Right atrium auricular region (tissue), 2 donors: ENCODE data around the gene LMNA. TPM values are rescaled to one million over a fixed set of nuclear protein-coding genes. Genes with fewer than 3 reads are reported as not detected.

ENCODE experiments used
- DNase-seq: peaks from one replicate; pipeline ENCODE4 v3.0.0-alpha.2; 2019; ENCODE audit warnings: low spot score
- H3K27ac ChIP-seq, 2 donors: fragments of 200-600 bp; sonication (generic); 1 replicate in 1 of 2; 2 replicates in 1 of 2; pipeline ENCODE4 v1.5.1; 2016 to 2019
- H3K27me3 ChIP-seq, 2 donors: fragments of 200-600 bp; sonication (generic); one replicate each; pipeline versions ENCODE4 v1.5.1 to v1.6.0; 2017 to 2019
- H3K36me3 ChIP-seq: fragments of 200-600 bp; sonication (generic); one replicate; pipeline ENCODE4 v1.5.1; 2016
- H3K4me1 ChIP-seq, 2 donors: fragments of 200-600 bp; sonication (generic); one replicate each; pipeline versions ENCODE4 v1.5.1 to v1.6.0; 2017 to 2019
- H3K4me3 ChIP-seq, 2 donors: fragments of 200-600 bp; sonication (generic); 1 replicate in 1 of 2; 2 replicates in 1 of 2; pipeline ENCODE4 v1.5.1; 2017 to 2019; ENCODE audit warnings: mild to moderate bottlenecking in 1 of 2, moderate library complexity in 1 of 2
- H3K9me3 ChIP-seq, 2 donors: fragments of 200-600 bp; sonication (generic); one replicate each; pipeline ENCODE4 v1.5.1; 2019
- CTCF ChIP-seq, 2 donors: fragments of 200-600 bp; sonication (generic); IDR thresholded peaks; one replicate each; pipeline ENCODE4 v1.5.1; 2019; ENCODE audit warnings: antibody characterized with exemption in 2 of 2
- total RNA-seq, 2 donors: library from RNA; depleted of rRNA; stranded (reverse); fragments of >200 nt; gene quantifications; one replicate each; pipeline ENCODE4 v1.1.0, GENCODE V29; 2016

Gene LMNA
- total RNA-seq, 2 donors from 2014 or later, result 258 to 273 TPM

GRCh38 chr1:156149374-156150332 lies 35.1 kb downstream of the LMNA start:
- no peaks in the 10 kb centered on the region for H3K9me3 ChIP-seq
- H3K27me3 ChIP-seq, result no peaks in the 10 kb centered on the region
- no peak overlapping the region for H3K4me3 ChIP-seq
- no peaks in the 10 kb centered on the region for H3K36me3 ChIP-seq
- no peak for TF ChIP-seq CTCF (IDR thresholded peaks at IDR 0.05)
- no peak overlapping the region for H3K27ac ChIP-seq
- H3K4me1 ChIP-seq, result peaks cover 0 to 22% of the 10 kb centered on the region in 2 donors
- DNase-seq, result no peak

GRCh38 chr1:156150333-156151011 lies 36.0 kb downstream of the LMNA start:
- Histone ChIP-seq H3K4me3 (no peak overlapping the region), H3K36me3 (no peaks in the 10 kb centered on the region), H3K27me3 (no peaks in the 10 kb centered on the region), H3K4me1 (peaks cover 0 to 19% of the 10 kb centered on the region in 2 donors), H3K27ac (no peak overlapping the region), H3K9me3 (no peaks in the 10 kb centered on the region)
- no peak for TF ChIP-seq CTCF (IDR thresholded peaks at IDR 0.05)
- DNase-seq, result no peak

DNA sequence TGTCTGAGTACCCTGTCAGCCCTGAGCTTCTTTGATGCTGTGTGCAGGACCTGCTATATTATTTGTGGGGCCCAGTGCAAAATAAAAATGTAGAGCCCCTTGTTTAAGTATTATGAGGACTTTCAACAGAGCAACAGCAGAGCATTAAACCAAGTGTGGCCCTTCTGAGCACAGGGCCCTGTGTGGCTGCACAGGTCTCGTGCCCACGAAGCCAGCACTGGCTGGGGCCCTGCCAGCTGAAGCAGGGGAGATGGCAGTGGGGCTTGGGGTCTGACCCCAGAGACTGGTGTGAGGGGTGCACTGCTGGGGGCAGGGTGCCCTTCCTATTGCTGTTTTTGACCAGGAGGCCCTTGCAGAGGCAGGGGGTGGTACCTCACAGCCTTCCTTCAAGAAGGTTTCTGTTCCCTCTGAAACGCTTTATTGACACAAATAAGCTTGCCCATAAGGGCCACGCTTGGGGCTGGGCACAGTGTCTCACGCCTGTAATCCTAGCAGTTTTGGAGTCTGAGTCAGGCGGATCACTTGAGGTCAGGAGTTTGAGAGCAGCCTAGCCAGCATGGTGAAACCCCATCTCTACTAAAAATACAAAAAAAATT lies 36.7 kb downstream of the LMNA start:
- Histone ChIP-seq H3K9me3 (no peaks in the 10 kb centered on the region), H3K27ac (no peak overlapping the region), H3K27me3 (no peaks in the 10 kb centered on the region), H3K4me3 (no peak overlapping the region), H3K4me1 (peaks cover 0 to 12% of the 10 kb centered on the region in 2 donors), H3K36me3 (no peaks in the 10 kb centered on the region)
- DNase-seq, result no peak
- no peak for TF ChIP-seq CTCF (IDR thresholded peaks at IDR 0.05)

GRCh38 chr1:156152628-156153027 lies 38.1 kb downstream of the LMNA start:
- Histone ChIP-seq H3K9me3 (no peaks in the 10 kb centered on the region), H3K36me3 (no peaks in the 10 kb centered on the region), H3K27ac (no peak overlapping the region), H3K4me1 (no peaks in the 10 kb centered on the region), H3K27me3 (no peaks in the 10 kb centered on the region), H3K4me3 (no peak overlapping the region)
- no peak for DNase-seq
- TF ChIP-seq CTCF (IDR thresholded peaks at IDR 0.05), result no peak

GRCh38 chr1:156153362-156153761 lies 38.9 kb downstream of the LMNA start, which contains the start of gene SEMA4A:
Gene SEMA4A (plus strand): TSS chr1:156153585. CDS start chr1:156154579, 994 bp downstream.
- Histone ChIP-seq H3K9me3 (no peaks in the 10 kb centered on the region), H3K4me3 (no peak within 1 kb of the TSS), H3K27ac (no peak within 1 kb of the TSS), H3K4me1 (no peaks in the 10 kb centered on the region), H3K36me3 (no peaks in the 10 kb centered on the region), H3K27me3 (no peaks in the 10 kb centered on the region)
- TF ChIP-seq CTCF (IDR thresholded peaks at IDR 0.05), result no peak
- no peak for DNase-seq
